Stimulated activated CD8-positive, alpha-beta memory T cell treated with anti-CD3 and anti-CD28 coated beads, Interleukin-7, amount 100 ng/mL, for 24 hours (primary cell): Measurements from ENCODE around the gene TIAM1.
"Not testable (repeated sequence)": the region's sequence is repeated elsewhere in the genome, so short reads cannot be mapped to it uniquely, and the experiment has no call there.

Experiments used
- DNase-seq: peaks from one replicate; pipeline ENCODE4 v3.0.0-alpha.2; 2020; ENCODE audit warnings: low read depth

The TIAM1 gene

GRCh38 chr21:31252091-31252490 is 92.0 kb downstream of the TIAM1 start:
- no peak for DNase-seq

GRCh38 chr21:31251686-31252085 is 92.4 kb downstream of the TIAM1 start:
- DNase-seq = no peak

GRCh38 chr21:31248598-31248997 is 95.5 kb downstream of the TIAM1 start:
- DNase-seq = no peak

- DNase-seq = no peak
These were observed 100.5 kb downstream of the TIAM1 start for GRCh38 chr21:31243611-31244010.

- DNase-seq = no peak
These were observed 107.5 kb downstream of the TIAM1 start for GRCh38 chr21:31236528-31236927.

GRCh38 chr21:31235671-31236450 is 108.2 kb downstream of the TIAM1 start:
- no peak for DNase-seq

GRCh38 chr21:31234936-31235335 is 109.1 kb downstream of the TIAM1 start:
- DNase-seq = no peak

- DNase-seq = no peak
These were observed 110.3 kb downstream of the TIAM1 start for GRCh38 chr21:31233711-31234110.

GRCh38 chr21:31232344-31232743 is 111.7 kb downstream of the TIAM1 start:
- DNase-seq = no peak

- no peak for DNase-seq
These were observed 113.1 kb downstream of the TIAM1 start for GRCh38 chr21:31230937-31231336.

- not testable (repeated sequence) for DNase-seq
These were observed 115.3 kb downstream of the TIAM1 start for GRCh38 chr21:31228723-31229122.

- DNase-seq = no peak
These were observed 118.3 kb downstream of the TIAM1 start for GRCh38 chr21:31225713-31226112.

GRCh38 chr21:31222142-31222541 is 121.9 kb downstream of the TIAM1 start:
- no peak for DNase-seq

- DNase-seq = no peak
These were observed 123.0 kb downstream of the TIAM1 start for GRCh38 chr21:31221043-31221442.

GRCh38 chr21:31220575-31220974 is 123.5 kb downstream of the TIAM1 start:
- DNase-seq = no peak

- DNase-seq = no peak
These were observed 125.0 kb downstream of the TIAM1 start for GRCh38 chr21:31218830-31219608.

GRCh38 chr21:31216206-31216605 is 127.9 kb downstream of the TIAM1 start:
- DNase-seq = no peak

GRCh38 chr21:31213787-31214186 is 130.3 kb downstream of the TIAM1 start:
- no peak for DNase-seq

- no peak for DNase-seq
These were observed 132.2 kb downstream of the TIAM1 start for GRCh38 chr21:31211836-31212235.

GRCh38 chr21:31205412-31205811 is 138.6 kb downstream of the TIAM1 start:
- DNase-seq = no peak

- DNase-seq = no peak
These were observed 139.3 kb downstream of the TIAM1 start for GRCh38 chr21:31204801-31205200.

- DNase-seq = no peak
These were observed 140.5 kb downstream of the TIAM1 start for GRCh38 chr21:31203431-31204054.

GRCh38 chr21:31201548-31201947 is 142.5 kb downstream of the TIAM1 start:
- DNase-seq = no peak
